Measurements from ENCODE around the gene UTP3.

GRCh38 chr4:70709611-70710205 lies 21.4 kb downstream of the UTP3 start:
- no peak for TF ChIP-seq CTCF (IDR thresholded peaks at IDR 0.05; ENCODE audit: low read depth, low read length, missing input control)
- TF ChIP-seq ZBTB33 (IDR thresholded peaks at IDR 0.05) = no peak
- TF ChIP-seq RAD21 (IDR thresholded peaks at IDR 0.05) = no peak
- no peak for TF ChIP-seq MAX (IDR thresholded peaks at IDR 0.05)
- no peak for TF ChIP-seq JUND (IDR thresholded peaks at IDR 0.05)
